NCI-H1048 (cell line): Measurements from ENCODE around the gene MERTK.
"Not testable (repeated sequence)": the region's sequence is repeated elsewhere in the genome, so short reads cannot be mapped to it uniquely, and the experiment has no call there.

ENCODE experiments used
- DNase-seq: peaks from one replicate; lab custom pipeline; 2025; lab: John Stamatoyannopoulos, UW

MERTK gene

DNA sequence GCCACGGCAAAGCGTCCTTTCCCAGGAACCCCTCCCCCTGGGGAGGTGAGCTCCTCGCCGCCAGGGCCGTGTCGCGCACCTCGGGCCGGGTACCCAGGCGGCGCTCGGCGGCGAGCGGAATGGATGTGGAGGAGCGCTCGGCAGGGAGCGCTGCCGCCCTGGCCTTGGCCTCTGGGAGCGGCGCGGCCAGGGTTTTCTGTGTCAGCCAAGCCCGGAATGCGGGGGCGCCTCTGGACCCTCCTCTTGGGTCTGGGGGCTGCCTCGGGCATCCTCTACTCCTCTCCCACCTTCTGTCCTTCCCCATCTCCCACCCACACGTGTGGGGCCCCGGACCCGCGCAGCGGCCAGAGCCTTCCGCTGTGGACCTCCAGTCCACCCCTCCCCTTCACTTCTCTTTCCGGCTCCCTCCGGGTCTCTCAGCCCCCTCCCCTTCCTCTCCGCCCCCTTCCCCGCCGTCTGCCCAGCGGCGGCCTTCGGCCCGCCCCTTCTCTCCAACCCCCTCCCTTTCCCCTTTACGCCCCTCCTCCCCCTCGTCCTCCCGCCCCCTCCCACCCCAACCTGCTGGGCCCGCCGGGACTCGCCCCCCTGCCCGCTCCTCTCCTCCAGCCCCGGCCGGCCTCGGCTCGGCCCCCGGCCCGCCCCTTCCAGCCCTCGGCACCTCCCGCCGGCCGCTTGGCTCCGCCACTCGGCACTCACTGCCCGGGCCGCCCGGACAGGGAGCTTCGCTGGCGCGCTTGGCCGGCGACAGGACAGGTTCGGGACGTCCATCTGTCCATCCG, at the start of gene MERTK:
Gene MERTK, plus strand, starts transcription at position 684 of the 779 bp plus-strand sequence. CDS start 129 bp downstream, outside the sequence.
- DNase-seq: peak; percentile 41

DNA sequence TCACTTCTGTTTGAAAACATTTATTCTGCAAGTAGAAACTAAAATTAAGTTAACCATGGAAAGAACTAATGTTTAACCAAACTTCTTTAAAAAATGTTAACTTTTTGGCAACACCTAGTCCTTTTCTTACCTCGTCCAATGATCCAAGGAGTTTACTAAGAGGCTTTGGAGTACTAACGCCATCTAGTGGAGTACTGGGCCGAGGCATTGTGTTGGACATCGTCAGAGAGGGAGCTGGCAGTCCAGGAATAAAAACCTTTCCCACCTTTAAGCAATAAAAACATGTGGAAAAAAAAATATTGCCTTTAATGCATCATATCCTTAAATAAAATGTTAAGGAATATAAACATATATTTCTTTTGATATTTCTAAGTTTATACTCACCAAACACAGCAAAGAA, 47.8 kb upstream of the MERTK start:
- not testable (repeated sequence) for DNase-seq

DNA sequence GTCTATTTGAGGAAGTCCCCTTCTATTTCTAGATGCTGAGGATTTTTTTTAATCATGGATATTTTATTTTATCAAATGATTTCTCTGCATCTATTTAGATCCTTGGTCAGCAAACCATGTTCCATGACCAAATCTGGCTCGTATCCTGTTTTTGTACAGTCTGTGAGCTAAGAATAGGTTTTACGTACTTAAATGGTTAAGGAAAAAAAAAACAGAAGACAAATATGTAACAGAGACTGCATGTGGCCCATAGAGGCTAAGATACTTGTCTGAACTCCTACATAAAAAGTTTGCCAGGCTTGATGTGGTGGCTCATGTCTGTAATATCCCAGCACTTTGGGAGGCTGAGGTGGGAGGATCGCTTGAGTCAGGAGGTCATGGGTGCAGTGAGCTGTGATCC, 45.9 kb upstream of the MERTK start:
- not testable (repeated sequence) for DNase-seq

- DNase-seq: not testable (repeated sequence)
These were observed 38.4 kb upstream of the MERTK start for GRCh38 chr2:111860005-111860404.

DNA sequence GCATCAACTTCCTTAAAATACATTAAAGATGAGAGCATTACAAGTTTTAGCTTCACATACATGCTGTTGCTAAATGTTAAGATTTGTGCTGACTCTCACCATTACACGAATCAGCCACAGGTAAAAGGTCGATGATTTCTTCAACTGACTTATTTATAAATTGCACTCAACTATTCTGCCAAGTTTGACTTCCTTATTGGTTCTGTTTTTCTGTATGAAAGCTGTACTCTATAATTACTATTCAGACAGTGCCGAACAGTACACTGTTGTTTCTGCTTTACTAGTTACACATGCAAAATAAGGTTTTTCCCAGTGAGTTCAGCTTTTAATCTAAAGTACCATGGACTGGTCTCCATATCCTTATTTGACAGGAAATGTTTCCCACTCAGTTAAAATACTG, 33.3 kb upstream of the MERTK start:
- not testable (repeated sequence) for DNase-seq

- DNase-seq: not testable (repeated sequence)
These were observed 25.6 kb upstream of the MERTK start for GRCh38 chr2:111872806-111873205.

- DNase-seq: peak; percentile 59
These were observed 14.5 kb upstream of the MERTK start, which contains the start of gene ANAPC1 for GRCh38 chr2:111883661-111884591. Gene ANAPC1 (minus strand): TSS chr2:111884193. CDS start chr2:111880825, 3,368 bp downstream.

DNA sequence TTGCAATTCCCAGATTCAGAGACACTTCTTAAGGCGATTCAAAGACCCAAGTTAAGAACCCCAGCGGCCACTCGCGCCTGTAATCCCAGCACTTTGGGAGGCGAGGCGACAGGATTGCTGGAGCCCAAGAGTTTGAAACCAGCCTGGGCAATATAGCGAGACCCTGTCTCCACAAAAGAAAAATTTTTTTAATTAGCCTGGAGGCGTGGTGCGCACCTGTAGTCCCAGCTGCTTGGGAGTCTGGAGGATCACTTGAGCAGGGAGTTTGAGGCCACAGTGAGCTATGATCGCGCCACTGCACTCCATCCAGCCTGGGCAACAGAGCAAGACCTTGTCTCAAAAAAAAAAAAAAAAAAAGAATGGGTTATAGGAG, 13.8 kb upstream of the MERTK start:
- no peak for DNase-seq

DNA sequence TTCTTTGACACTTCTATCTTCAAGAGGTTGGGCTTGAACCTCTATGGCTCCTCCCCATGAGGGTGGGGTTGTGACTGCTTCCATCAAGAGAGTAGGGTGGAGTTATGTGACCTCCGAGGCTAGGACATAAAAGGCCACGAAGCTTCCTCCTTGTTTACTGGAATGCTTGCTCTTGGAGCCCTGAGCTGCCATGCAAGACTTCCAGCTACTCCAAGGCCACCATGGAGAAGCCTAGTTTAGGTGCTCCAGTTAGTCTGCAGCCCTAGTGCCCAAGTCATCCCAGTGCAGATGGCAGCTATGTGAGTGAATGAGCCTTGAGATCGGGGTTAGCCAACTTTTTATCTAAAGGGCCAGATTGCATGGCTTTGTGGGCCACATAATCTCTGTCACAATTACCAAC, 2.4 kb upstream of the MERTK start:
- no peak for DNase-seq

DNA sequence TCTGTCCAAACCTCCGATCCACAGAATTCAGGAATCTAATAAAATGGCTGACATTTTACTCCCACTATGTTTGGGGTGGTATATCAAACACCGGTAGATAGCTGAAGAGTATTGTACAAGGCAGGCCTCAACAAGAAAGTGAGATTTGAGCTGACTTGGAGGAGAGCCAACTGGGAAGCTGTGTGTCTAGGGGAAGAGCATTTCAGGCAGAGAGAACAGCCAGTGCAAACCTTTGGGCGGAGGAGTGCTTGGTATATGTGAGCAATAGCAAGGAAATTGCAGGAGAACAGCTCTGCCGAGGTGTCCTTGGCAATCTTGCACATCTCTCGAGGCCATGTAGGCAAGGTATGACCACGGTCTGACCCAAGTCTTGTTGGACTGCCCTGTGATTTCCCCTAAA, 1.8 kb upstream of the MERTK start:
- no peak for DNase-seq

DNA sequence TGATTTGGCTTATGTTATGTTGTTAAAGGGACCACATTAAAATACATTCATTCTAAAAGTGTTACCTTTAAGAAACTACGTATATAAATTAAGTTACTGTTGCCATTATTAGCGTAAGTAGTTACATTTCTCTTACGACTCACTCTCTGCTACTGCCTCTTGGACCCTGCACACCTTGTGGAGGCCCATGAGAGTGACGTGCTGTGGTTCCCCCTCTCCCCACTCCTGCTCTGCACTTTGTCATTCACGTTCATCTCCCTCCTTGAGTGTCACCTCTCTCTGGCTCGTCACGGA, 830 bp upstream of the MERTK start:
- no peak for DNase-seq

GRCh38 chr2:111898703-111899514, 502 bp downstream of the MERTK start:
- DNase-seq: no peak

DNA sequence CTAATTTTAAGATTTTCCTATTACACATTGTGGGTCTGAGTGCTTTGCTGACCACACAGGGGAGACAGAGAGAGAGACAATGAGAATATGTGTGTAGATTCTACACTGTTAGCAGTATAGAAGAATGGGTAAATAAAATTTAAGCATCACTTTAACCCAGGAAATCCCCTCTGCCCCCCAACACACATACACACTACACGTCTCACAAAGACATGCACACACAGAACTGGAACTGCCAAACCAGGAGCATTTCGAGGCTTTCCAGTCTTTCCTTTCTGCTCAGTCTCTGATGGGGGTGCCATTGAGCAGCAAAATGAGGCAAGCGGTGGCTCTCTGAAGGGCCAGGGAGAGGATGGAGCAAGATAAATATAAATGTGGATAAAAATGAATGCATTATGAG, 2.5 kb downstream of the MERTK start:
- DNase-seq: no peak

GRCh38 chr2:111903516-111903915, 5.1 kb downstream of the MERTK start:
- DNase-seq: no peak

DNA sequence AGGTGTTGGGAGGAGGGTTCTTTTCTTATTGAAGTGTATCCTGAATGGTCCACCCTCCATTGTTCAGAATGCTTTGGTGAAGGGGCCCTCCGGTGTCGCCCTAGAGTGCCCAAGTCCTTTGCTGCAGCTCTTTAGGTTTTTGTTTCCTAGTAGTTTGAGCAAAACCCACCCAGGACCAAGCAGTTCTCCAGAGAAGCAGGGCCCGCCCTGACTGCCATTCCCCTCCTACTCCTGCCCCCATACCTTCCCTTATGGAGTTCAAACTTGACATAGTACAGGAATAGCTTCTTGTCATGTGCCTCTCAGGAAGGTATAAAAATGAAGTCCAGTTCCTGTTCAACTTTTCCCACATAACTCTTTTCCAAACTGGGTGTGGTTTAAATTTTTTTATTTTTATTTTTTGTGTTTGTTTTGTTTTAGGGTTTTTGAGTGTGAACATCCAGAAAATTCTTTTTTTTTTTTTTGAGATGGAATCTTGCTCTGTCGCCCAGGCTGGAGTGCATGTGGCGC, 5.6 kb downstream of the MERTK start:
- no peak for DNase-seq

- no peak for DNase-seq
These were observed 6.5 kb downstream of the MERTK start for GRCh38 chr2:111904726-111905474.

DNA sequence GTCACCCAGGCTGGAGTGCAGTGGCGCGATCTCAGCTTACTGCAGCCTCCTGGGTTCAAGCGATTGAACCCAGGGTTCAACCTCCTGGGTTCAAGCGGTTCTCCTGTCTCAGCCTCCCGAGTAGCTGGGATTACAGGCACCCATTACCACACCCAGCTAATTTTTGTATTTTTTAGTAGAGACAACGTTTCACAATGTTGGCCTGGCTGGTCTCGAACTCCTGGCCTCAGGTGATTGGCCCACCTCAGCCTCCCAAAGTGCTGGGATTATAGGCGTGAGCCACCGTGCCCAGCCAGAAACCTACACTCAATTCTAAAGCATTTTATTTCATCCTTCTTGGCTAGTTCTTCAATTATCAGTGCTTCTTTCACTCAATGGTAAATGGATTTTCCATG, 7.1 kb downstream of the MERTK start:
- DNase-seq: not testable (repeated sequence)

GRCh38 chr2:111905990-111906735, 7.8 kb downstream of the MERTK start:
- DNase-seq: no peak

- DNase-seq: no peak
These were observed 10.2 kb downstream of the MERTK start for GRCh38 chr2:111908578-111908977.

GRCh38 chr2:111909079-111909478, 10.7 kb downstream of the MERTK start:
- no peak for DNase-seq

GRCh38 chr2:111909997-111910396, 11.6 kb downstream of the MERTK start:
- DNase-seq: not testable (repeated sequence)
